IPS-18c (cell line): ENCODE measurements around the gene TMEM132D.
"Not testable (repeated sequence)": the region's sequence is repeated elsewhere in the genome, so short reads cannot be mapped to it uniquely, and the experiment has no call there.

Experiments
- H3K4me3 ChIP-seq: 2 replicates; pipeline ENCODE4 v1.7.0; 2013; ENCODE audit warnings: low read depth, mild to moderate bottlenecking, low read length, moderate library complexity; ENCODE audit not compliant: insufficient read depth
- H3K9me3 ChIP-seq: one replicate; pipeline ENCODE4 v1.6.1; 2013; ENCODE audit warnings: mild to moderate bottlenecking, low read length, moderate library complexity; ENCODE audit not compliant: control insufficient read depth, insufficient read depth

The TMEM132D gene

DNA sequence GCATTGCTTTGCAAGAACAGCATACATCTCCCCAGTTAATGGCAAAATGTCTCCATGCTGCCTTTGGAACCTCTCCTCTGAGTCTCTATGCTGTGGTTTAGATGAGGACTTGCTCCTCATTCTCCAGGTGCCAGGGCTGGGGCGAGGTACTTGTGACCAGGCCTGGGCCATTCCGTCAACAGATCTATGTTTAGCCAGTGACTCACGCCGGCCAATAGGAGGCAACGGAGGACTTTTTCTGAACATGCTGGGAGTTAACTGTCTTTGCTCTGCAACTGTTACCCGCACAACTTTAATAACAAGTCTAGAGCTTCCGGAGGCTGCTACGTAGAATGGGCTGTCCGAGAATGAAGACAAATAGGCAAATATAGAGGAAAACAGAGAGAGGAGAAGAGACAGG, 836.3 kb downstream of the TMEM132D start:
- H3K9me3 ChIP-seq: no peaks in the 10 kb centered on the region
- H3K4me3 ChIP-seq: no peak overlapping the region

DNA sequence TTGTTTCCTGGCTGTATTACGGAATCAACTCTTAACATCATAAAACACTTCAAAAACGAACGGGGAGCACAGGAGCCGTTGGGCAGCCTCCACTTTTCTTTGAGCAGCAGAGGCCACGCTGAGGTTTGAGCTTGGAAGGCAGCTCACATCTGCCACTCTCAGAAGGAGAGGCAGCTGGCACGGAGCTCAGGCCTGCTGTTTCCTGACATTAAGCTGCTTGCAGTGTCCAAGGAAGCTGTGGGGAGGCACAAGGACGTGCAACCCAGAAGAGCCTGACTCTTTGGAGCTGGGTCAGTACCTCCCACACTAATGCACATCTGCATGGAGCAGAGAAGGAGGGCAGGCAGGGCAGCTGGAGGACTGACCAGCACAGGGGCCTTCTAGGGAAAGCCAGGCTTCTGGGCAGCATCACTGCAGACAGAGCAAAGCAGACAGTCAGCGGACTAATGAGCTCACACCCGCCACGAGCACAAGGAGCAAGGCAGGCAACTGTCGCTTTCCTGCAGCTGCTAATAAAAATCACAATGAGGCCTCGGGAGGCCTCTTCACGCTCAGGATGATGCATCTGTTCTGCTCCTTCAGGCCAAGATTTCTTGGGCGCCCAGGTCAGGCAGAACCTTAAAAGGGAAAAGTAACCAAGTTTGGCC, 839.5 kb downstream of the TMEM132D start:
- Histone ChIP-seq H3K9me3 (peaks cover 3% of the 10 kb centered on the region), H3K4me3 (no peak overlapping the region)

DNA sequence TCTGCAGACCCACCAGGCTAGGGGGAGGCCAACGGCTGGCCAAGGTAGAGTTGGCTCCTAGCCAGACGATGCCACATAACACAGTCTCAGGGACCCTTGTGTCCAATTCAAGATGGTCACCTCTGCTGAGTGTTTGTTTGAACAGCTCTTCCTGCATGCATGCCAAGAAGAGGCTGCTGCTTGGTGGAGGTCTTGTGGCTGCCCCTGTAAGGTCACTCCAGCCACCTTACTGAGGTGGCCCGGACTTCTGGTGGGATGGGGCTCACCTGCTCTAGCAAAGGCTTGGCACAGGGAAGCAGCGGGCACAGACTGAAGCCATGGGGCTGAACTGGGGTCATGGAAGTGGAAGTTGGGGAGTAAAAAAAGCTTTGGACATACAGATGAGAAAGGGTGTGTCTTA, 840.2 kb downstream of the TMEM132D start:
- Histone ChIP-seq H3K4me3 (no peak overlapping the region), H3K9me3 (peaks cover 3% of the 10 kb centered on the region)

DNA sequence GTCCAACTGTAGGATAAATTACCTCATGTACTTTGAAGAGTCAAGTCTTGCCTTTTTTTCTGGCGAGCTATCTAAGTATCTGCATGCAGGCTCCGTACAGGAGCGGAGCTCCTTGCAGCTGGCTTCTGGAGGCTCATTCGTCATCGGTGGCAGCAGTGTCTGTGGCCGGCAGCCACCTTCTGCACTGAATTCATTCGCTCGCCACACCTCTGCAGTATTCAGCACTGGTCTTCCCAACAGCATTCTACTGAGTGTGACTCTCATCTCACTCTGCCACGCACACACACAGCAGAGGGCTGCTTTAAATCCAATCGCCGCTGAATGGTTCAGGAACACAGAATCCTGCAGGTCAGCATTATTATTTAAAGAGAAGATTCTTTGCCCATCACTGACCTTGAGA, 850.6 kb downstream of the TMEM132D start:
- no peaks in the 10 kb centered on the region for H3K9me3 ChIP-seq
- H3K4me3 ChIP-seq: no peak overlapping the region

DNA sequence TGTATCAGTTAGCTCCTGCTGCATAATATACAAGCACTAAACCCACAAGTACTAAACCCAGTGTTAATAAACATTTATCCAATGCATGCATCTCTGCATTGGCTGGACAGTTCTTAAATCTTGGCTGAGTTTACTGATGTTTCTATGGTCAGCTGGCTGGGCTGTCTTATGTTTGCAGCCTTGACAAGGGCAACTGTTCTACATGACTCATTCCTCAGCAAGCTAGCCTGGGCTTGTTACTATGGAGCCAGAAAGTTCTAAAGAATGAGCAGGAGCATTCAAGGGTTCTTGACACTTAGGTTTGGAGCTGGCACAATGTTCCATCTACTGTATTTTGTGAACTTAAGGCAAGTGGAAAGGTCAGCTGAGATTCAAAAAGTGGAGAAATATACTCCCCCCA, 851.5 kb downstream of the TMEM132D start:
- Histone ChIP-seq H3K4me3 (no peak overlapping the region), H3K9me3 (no peaks in the 10 kb centered on the region)

DNA sequence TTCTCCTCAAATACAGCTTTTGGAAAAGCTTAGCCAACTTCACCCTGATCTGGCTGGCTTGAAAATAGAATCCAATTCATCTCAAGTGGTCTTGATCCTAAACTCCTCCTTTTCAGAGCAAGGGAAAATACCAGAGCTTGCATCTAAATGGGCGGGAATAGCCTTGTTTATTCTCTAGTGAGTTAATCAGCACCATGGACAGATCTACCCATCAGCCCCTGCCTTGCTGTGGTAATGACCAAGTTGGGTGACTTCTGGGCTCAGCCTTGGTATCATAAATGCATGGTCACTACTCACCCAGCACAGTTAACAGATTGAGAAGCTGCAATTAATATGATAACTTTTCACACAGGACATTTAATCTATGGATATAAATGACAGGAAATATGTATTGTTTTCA, 853.9 kb downstream of the TMEM132D start:
- Histone ChIP-seq H3K4me3 (no peak overlapping the region), H3K9me3 (no peaks in the 10 kb centered on the region)

DNA sequence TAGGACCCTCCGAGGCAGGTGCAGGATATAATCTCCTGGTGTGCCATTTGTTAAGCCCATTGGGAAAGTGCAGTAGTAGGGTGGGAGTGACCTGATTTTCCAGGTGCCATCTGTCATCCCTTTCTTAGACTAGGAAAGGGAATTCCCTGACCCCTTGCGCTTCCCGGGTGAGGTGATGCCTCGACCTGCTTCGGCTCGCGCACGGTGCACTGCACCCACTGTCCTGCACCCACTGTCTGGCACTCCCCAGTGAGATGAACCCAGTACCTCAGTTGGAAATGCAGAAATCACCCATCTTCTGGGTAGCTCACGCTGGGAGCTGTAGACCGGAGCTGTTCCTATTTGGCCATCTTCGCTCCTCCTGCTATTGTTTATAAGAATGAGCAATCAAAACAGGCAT, 860.5 kb downstream of the TMEM132D start:
- not testable (repeated sequence) for H3K9me3 ChIP-seq, H3K4me3 ChIP-seq

DNA sequence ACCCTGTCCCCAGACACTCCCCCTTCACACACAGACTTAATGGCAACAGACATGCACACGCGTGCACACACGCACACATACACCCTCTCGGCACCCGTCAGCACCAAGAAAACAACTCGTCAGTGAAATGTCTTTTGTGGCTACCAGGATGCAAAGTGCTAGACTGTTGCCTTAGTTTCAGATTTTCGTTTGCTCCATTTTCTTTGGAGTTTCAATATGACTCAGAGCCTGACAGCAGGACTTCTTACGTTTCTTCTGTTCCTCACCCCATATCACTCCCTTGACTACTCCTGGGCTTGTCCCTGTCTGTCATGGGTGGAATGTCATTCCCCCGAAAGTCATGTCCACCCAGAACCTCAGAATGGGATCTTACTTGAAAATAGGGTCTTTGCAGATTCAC, 867.7 kb downstream of the TMEM132D start:
- H3K9me3 ChIP-seq: no peaks in the 10 kb centered on the region
- no peak overlapping the region for H3K4me3 ChIP-seq

DNA sequence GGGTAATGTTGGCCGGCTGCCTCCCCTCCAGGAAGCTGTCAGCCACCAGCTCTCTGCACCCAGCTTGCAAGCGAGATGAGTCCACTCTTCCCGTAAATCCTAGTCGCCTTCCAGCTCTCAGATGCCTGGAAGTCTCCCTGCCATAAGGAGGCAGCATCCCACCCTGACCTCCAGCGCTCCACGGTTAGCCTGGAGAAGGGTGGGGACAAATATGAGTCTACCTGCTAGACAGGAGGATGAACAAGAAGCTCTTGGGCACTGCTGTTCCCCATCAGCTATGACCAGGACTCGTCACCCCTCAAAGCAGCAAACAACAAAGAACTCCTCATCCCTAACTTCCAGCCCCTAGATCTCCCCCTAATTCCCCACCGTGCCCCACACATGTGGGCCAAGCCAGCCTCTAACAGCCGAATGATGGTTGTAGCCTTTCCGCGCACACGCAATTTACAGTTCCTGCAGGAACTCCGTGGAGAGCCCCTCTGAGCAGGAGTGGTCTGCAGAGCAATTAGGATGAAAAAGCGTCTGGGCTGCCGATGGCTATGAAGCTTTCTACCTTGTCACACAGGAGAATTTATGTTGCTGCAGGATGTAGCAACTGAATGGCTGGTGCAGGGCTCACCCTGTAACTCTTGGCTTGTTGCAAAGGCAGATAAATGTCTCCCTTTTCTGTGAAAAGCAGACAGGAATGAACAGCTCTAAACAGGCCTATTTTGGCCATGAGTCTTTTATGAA, 869.1 kb downstream of the TMEM132D start:
- no peaks in the 10 kb centered on the region for H3K9me3 ChIP-seq
- H3K4me3 ChIP-seq: no peak overlapping the region

DNA sequence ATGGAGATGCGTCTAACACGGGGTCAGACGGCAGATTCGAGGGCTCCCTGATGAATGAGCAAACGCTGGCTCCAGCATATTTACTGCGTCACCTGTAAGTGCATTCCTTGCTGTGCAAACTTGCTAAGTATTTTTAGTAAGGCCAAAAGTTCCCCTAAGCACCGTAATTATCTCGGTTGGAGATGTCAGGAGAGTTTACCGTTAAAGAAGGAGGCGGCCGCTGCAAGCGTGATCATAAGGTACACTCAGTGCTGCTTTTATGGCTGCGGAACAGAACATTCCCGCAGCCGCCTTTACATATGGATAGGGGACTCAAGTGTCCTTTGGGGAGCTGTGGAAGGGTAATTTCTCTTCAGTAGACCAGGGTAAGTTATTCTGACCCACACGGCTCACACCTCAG, 875.0 kb downstream of the TMEM132D start:
- no peaks in the 10 kb centered on the region for H3K9me3 ChIP-seq
- H3K4me3 ChIP-seq: no peak overlapping the region

DNA sequence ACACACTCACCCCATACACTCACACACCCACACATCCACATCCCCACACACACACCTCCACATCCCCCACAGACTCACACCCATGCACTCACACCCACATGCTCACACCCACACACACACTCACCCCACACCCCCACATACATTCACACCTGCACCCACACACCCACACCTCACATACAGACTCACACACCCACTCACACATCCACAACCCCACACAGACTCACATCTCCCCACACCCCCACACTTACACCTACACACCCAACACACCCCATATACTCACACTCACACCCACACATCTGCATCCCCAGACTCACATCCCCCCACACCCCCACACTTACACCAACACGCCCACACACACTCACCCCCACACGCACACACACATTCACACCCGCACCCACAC, 878.8 kb downstream of the TMEM132D start:
- Histone ChIP-seq H3K4me3 (no peak overlapping the region; the same call in 1 of the 2 replicates), H3K9me3 (no peaks in the 10 kb centered on the region)
